OCI-LY7 (cell line): Measurements from ENCODE around the gene MTRF1L. TPM values are rescaled to one million over a fixed set of nuclear protein-coding genes. Genes with fewer than 3 reads are reported as not detected.

ENCODE experiments used
- BruUV-seq: library from RNA; stranded (reverse); fragments of 400-500 nt; replicated peaks from 2 replicates; lab custom pipeline; 2021; lab: Mats Ljungman, UMichigan
- CTCF ChIA-PET: fragments of 300-600 bp; sonication (Branson Sonifier 250); formaldehyde crosslinking; loops from one replicate; lab custom pipeline; 2022; ENCODE audit warnings: antibody characterized with exemption; ENCODE audit not compliant: unreplicated experiment; lab: Charles Lee
- POLR2A ChIA-PET: fragments of 300-600 bp; sonication (Branson Sonifier 250); formaldehyde crosslinking; loops from one replicate; lab custom pipeline; 2022; ENCODE audit warnings: antibody characterized with exemption; lab: Charles Lee
- DNase-seq: peaks from one replicate; pipeline ENCODE4 v3.0.0-alpha.2; 2015; ENCODE audit warnings: low spot score
- H2AFZ ChIP-seq: fragments of 200-600 bp; sonication (generic), shearing (Covaris generic); 2 replicates; pipeline ENCODE4 v1.6.1; 2014; ENCODE audit warnings: mild to moderate bottlenecking, antibody characterized with exemption, low read length, moderate library complexity
- H3K27ac ChIP-seq: fragments of 200-600 bp; sonication (generic); 2 replicates; pipeline ENCODE4 v1.5.1; 2014; ENCODE audit warnings: mixed run types, low read depth, mild to moderate bottlenecking, moderate library complexity, low read length, inconsistent platforms; ENCODE audit not compliant: poor library complexity, severe bottlenecking
- H3K36me3 ChIP-seq: fragments of 200-600 bp; sonication (generic); 2 replicates; pipeline ENCODE4 v1.6.1; 2014; ENCODE audit warnings: mild to moderate bottlenecking, antibody characterized with exemption, low read length, moderate library complexity, mixed read lengths; ENCODE audit not compliant: insufficient read depth
- H3K4me1 ChIP-seq: fragments of 200-600 bp; sonication (generic); 2 replicates; pipeline ENCODE4 v1.5.1; 2014; ENCODE audit warnings: mild to moderate bottlenecking, low read length; ENCODE audit not compliant: insufficient read depth, poor library complexity, severe bottlenecking
- H3K4me2 ChIP-seq: fragments of 200-600 bp; sonication (generic); 2 replicates; pipeline ENCODE4 v1.6.1; 2014; ENCODE audit warnings: mild to moderate bottlenecking, low read length
- H3K4me3 ChIP-seq: fragments of 200-600 bp; sonication (generic); 2 replicates; pipeline ENCODE4 v1.5.1; 2014; ENCODE audit warnings: mild to moderate bottlenecking, low read depth, low read length; ENCODE audit not compliant: poor library complexity, severe bottlenecking
- H3K79me2 ChIP-seq: fragments of 200-600 bp; sonication (generic); 2 replicates; pipeline ENCODE4 v1.6.1; 2016; ENCODE audit warnings: low read depth, mild to moderate bottlenecking, low read length, moderate library complexity, mixed read lengths; ENCODE audit not compliant: insufficient read depth
- H3K9me2 ChIP-seq: fragments of 200-600 bp; sonication (generic); 2 replicates; pipeline ENCODE4 v1.6.1; 2016; ENCODE audit warnings: mild to moderate bottlenecking, low read length, mixed read lengths; ENCODE audit not compliant: insufficient read depth
- H3K9me3 ChIP-seq: fragments of 200-600 bp; sonication (generic); 2 replicates; pipeline ENCODE4 v1.6.1; 2014; ENCODE audit warnings: mild to moderate bottlenecking, mixed run types, low read length, mixed read lengths
- H4K20me1 ChIP-seq: fragments of 200-600 bp; sonication (generic); 2 replicates; pipeline ENCODE4 v1.6.1; 2014; ENCODE audit warnings: mild to moderate bottlenecking, antibody characterized with exemption, low read length, moderate library complexity, mixed read lengths; ENCODE audit not compliant: insufficient read depth
- CTCF ChIP-seq: fragments of 200-600 bp; sonication (generic); conservative IDR thresholded peaks from 2 replicates; pipeline ENCODE4 v1.5.1; 2014; ENCODE audit warnings: mild to moderate bottlenecking, antibody characterized with exemption, low read length, moderate library complexity, mixed read lengths
- EZH2phosphoT487 ChIP-seq: fragments of 200-600 bp; sonication (generic); IDR thresholded peaks from 2 replicates; pipeline ENCODE4 v1.6.1; 2018; ENCODE audit warnings: low read depth, borderline replicate concordance, mild to moderate bottlenecking, mixed run types, antibody characterized with exemption, low read length, moderate library complexity, mixed read lengths
- intact Hi-C: fragments of 100-400 bp; cut with micrococcal nuclease; formaldehyde crosslinking; loops from one replicate; pipeline ENCODE4 v1.10.0; 2022; ENCODE audit not compliant: unreplicated experiment
- total RNA-seq, 2 experiments: library from RNA; depleted of rRNA in 1 of 2; stranded (reverse); fragments of >200 nt in 1 of 2; shearing (Covaris generic) in 1 of 2; gene quantifications; 2 replicates each; pipeline ENCODE4 v1.2.3, GENCODE V29; 2014 to 2022

The MTRF1L gene
- total RNA-seq, 2 experiments from 2014 or later = 11.0 to 19.2 TPM

- Histone ChIP-seq H2AFZ (no peak overlapping the region), H3K27ac (no peak overlapping the region), H3K9me2 (no peaks in the 10 kb centered on the region), H3K79me2 (no peaks in the 10 kb centered on the region), H3K9me3 (no peaks in the 10 kb centered on the region), H3K4me1 (no peaks in the 10 kb centered on the region), H3K4me3 (no peak overlapping the region), H4K20me1 (no peaks in the 10 kb centered on the region), H3K4me2 (no peak overlapping the region), H3K36me3 (no peaks in the 10 kb centered on the region)
- TF ChIP-seq CTCF (no peak), EZH2phosphoT487 (no peak)
- intact Hi-C loops = no loop called here
- ChIA-PET CTCF (no interaction called here), POLR2A (interaction anchor here (1.0 kb wide), 1 partner anchor 13 kb away, joined by 3 read pairs; no protein-coding TSS in a partner anchor)
- no TSS peak for BruUV-seq
- no peak for DNase-seq
These were observed 41.8 kb upstream of the MTRF1L start for GRCh38 chr6:153044295-153044694.

GRCh38 chr6:153043719-153044118 is 41.2 kb upstream of the MTRF1L start:
- Histone ChIP-seq H3K9me2 (no peaks in the 10 kb centered on the region), H3K9me3 (no peaks in the 10 kb centered on the region), H4K20me1 (no peaks in the 10 kb centered on the region), H3K4me3 (no peak overlapping the region), H3K4me2 (no peak overlapping the region), H2AFZ (no peak overlapping the region), H3K27ac (no peak overlapping the region), H3K36me3 (no peaks in the 10 kb centered on the region), H3K79me2 (no peaks in the 10 kb centered on the region), H3K4me1 (no peaks in the 10 kb centered on the region)
- TF ChIP-seq EZH2phosphoT487 (no peak), CTCF (no peak)
- ChIA-PET POLR2A (no interaction called here), CTCF (no interaction called here)
- intact Hi-C loops = no loop called here
- DNase-seq = no peak
- BruUV-seq = no TSS peak

- H3K79me2 ChIP-seq = no peaks in the 10 kb centered on the region
- no peak overlapping the region for H3K4me3 ChIP-seq
- H4K20me1 ChIP-seq = no peaks in the 10 kb centered on the region
- POLR2A ChIA-PET = no interaction called here
- no peak for DNase-seq
- no TSS peak for BruUV-seq
- H2AFZ ChIP-seq = no peak overlapping the region
- TF ChIP-seq CTCF (no peak), EZH2phosphoT487 (no peak)
- no peak overlapping the region for H3K4me2 ChIP-seq
- H3K36me3 ChIP-seq = no peaks in the 10 kb centered on the region
- H3K27ac ChIP-seq = no peak overlapping the region
- H3K9me3 ChIP-seq = no peaks in the 10 kb centered on the region
- no peaks in the 10 kb centered on the region for H3K9me2 ChIP-seq
- CTCF ChIA-PET = no interaction called here
- H3K4me1 ChIP-seq = no peaks in the 10 kb centered on the region
- intact Hi-C loops = loop anchor here (10.0 kb wide), 2 partner anchors 476 to 906 kb away; no protein-coding TSS in a partner anchor
These were observed 36.0 kb upstream of the MTRF1L start for GRCh38 chr6:153038378-153039057.
